GM13976 (cell line): Measurements from ENCODE around the gene CPNE5.

ENCODE experiments used
- DNase-seq: peaks from one replicate; pipeline ENCODE4 v3.0.0; 2012; ENCODE audit warnings: low spot score
- CTCF ChIP-seq: IDR thresholded peaks from 2 replicates; pipeline ENCODE4 v1.5.1; 2012; ENCODE audit warnings: borderline replicate concordance, mild to moderate bottlenecking; ENCODE audit not compliant: insufficient read depth; ENCODE audit errors: extremely low read depth, missing control alignments, control extremely low read depth
- in situ Hi-C: fragments of 300-500 bp; cut with MboI; formaldehyde crosslinking; loops from one replicate; pipeline ENCODE4 v1.12.0; 2022; ENCODE audit warnings: low sequenced_read_pairs, mixed read lengths, inconsistent platforms; ENCODE audit not compliant: unreplicated experiment

The CPNE5 gene

GRCh38 chr6:36719126-36719525 is 120.1 kb downstream of the CPNE5 start:
- in situ Hi-C loops: no loop called here
- TF ChIP-seq CTCF: no peak
- DNase-seq: no peak

DNA sequence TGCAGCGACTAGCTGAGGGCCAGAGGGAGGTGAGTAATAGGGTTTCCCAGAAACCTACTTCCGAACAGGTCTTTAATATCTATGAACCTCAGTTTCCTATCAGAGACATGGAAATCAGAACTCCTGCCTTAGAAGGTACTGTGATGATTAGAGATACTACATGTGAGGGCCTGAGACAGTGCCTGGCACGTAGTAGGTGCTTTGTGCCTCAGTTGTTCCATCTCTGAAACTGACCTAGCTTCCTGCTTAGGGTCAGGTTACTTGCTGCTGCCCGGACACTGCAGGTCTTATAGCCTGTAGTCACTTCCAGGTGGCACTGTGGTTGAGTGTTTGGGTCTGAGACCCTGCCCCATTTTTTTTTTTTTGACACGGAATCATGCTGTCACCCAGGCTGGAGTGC is 120.7 kb downstream of the CPNE5 start:
- DNase-seq: no peak
- TF ChIP-seq CTCF: no peak
- in situ Hi-C loops: no loop called here

GRCh38 chr6:36717871-36718540 is 121.2 kb downstream of the CPNE5 start:
- in situ Hi-C loops: no loop called here
- TF ChIP-seq CTCF: no peak
- no peak for DNase-seq

DNA sequence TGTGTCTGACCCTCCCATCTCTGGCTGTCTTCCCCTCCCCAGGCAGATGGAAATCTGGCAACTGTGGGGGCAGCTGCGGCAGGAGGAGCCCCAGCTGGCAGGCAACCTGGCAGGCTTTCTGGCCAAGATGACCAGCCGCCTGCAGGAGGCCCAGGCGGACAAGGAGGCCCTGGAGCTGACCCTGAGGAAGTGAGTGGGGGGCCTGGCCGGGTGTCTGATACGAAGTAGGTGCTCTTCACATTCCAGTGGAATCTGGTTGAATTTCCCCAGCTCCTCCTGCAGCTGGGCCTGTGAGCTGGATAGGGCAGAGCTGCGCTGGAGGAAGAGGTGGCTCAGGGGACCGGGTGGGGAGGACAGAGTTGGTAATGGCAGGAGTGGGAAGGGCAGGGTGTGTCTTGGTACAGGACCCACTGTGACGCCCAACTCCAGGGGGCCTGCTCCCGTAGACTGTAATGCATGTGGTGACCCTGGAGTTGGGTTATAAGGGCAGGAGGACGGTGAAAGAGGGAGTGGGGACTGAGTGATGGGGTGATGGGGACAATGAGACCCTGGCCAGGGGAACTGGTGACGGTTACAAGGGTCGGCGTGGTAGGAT is 121.9 kb downstream of the CPNE5 start:
- no peak for TF ChIP-seq CTCF
- in situ Hi-C loops: no loop called here
- no peak for DNase-seq

DNA sequence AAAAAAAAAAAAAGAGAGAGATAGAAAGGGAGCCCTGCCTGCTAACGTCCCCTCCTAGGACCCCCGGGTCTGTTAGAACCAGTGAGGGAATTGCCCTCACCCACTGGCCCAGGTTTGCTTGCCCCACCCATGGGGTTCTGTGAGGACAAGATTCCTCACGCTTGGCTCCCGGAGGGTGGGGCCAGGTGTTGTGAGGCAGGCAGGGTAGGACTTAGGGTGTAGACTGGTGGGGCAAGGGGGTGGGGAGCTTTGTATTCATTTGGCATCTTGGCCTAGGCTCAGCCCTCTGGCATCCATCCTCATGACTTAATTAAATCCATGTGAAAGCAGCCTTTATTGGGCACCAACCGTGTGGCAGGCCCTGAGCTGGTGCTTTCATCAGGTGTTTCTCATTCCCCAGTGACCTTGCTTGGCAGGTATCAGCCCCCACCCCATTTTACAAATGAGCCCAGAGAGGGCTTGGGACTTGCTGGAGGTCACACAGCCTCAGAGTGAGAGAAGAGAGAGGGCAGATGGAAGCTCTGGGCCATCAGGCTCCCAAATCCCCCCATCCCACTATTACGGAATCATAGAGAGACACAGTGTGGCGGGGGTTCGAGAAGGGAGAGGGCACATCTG is 122.7 kb downstream of the CPNE5 start:
- no peak for DNase-seq
- in situ Hi-C loops: no loop called here
- TF ChIP-seq CTCF: no peak

DNA sequence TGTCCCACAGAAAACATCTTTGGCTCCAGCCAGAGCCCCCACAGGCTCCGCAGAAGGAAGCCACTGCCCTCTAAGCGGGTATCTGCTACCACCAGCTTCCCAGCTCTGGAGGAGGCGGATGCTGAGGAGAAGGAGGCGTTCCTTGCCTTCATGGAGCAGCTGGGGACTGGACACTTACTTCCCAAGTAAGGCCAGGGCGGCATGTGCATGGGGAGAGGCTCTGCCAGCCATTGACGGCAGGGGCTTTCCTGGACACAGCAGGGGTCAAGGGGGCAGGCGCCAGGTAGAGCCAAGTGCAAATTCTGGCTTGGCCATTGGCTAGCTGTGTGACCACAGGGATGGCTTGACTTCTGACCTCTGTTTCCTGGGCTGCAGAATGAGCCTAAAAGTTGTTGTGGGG is 123.8 kb downstream of the CPNE5 start:
- no peak for DNase-seq
- in situ Hi-C loops: no loop called here
- no peak for TF ChIP-seq CTCF
